Gastroesophageal sphincter (tissue), 3 donors: ENCODE data around the gene SATB2.

Source experiments
- CTCF ChIP-seq, 4 experiments: fragments of 200-600 bp in 2 of 4; fragments of 450-650 bp in 2 of 4; sonication (generic) in 1 of 4; IDR thresholded peaks; one replicate each; pipeline ENCODE4 v1.5.1; 2017 to 2019; ENCODE audit warnings: antibody characterized with exemption in 4 of 4, mild to moderate bottlenecking in 2 of 4, moderate library complexity in 2 of 4
- POLR2AphosphoS5 ChIP-seq: sonication (generic); formaldehyde crosslinking; IDR thresholded peaks from one replicate; pipeline ENCODE4 v1.6.1; 2017; ENCODE audit warnings: antibody characterized with exemption

DNA sequence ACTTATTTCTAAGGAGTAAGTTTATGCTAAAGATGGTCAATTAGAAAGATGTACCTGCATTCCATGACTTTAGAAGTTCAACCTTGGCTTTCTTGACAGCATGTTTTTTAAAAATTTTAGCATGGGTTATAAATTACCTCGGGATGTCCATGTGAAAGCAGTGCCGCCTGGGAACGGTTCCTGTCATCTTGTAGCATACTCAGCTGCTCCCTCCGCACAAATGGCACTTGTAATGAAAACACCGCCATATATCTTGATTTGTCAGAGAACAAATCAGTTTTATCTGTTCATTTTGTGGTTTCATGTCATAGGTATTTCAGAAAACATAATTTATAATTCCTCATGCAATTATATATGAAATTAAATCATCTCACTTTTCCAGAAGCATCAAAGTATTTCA is 38.3 kb downstream of the SATB2 start:
- TF ChIP-seq CTCF (IDR thresholded peaks at IDR 0.05) (no peak), POLR2AphosphoS5 (no peak)
